PC-3 (cell line): ENCODE results near the gene PTPRR. TPM values are rescaled to one million over a fixed set of nuclear protein-coding genes. Genes with fewer than 3 reads are reported as not detected.
A peak's percentile ranks its signal among the peaks of the same experiment; 100 is the strongest.

Source experiments
- ATAC-seq: fragments of 200-7000 bp; cut with Tn5 transposase; 2 replicates; pipeline ENCODE4 v1.9.1; 2020; ENCODE audit warnings: mild to moderate bottlenecking, moderate library complexity
- BruUV-seq: library from RNA; stranded (reverse); fragments of 400-500 nt; replicated peaks from 2 replicates; lab custom pipeline; 2021; lab: Mats Ljungman, UMichigan
- CTCF ChIA-PET: fragments of 300-600 bp; sonication (Branson Sonifier 250); formaldehyde crosslinking; loops from one replicate; lab custom pipeline; 2022; ENCODE audit warnings: antibody characterized with exemption; lab: Charles Lee
- POLR2A ChIA-PET: fragments of 300-600 bp; sonication (Branson Sonifier 250); formaldehyde crosslinking; loops from one replicate; lab custom pipeline; 2022; ENCODE audit warnings: antibody characterized with exemption; ENCODE audit not compliant: unreplicated experiment; lab: Charles Lee
- DNase-seq: peaks from one replicate; pipeline ENCODE4 v3.0.0-alpha.2; 2015
- H2AFZ ChIP-seq: fragments of 300-600 bp; sonication (generic); 2 replicates; pipeline ENCODE4 v1.6.0; 2016; ENCODE audit warnings: antibody characterized with exemption, low read length
- H3F3A ChIP-seq: fragments of 300-600 bp; sonication (generic); one replicate; pipeline ENCODE4 v1.6.0; 2017; ENCODE audit warnings: antibody characterized with exemption, low read length, control low read depth, mild to moderate bottlenecking; ENCODE audit not compliant: unreplicated experiment
- H3K27ac ChIP-seq: fragments of 300-600 bp; sonication (generic); 2 replicates; pipeline ENCODE4 v1.5.1; 2016; ENCODE audit warnings: mild to moderate bottlenecking, low read length
- H3K27me3 ChIP-seq: fragments of 300-600 bp; sonication (generic); 2 replicates; pipeline ENCODE4 v1.6.1; 2016; ENCODE audit warnings: low read length, mixed read lengths
- H3K36me3 ChIP-seq: fragments of 300-600 bp; sonication (generic); 2 replicates; pipeline ENCODE4 v1.6.1; 2016; ENCODE audit warnings: low read depth, mixed run types, low read length, mixed read lengths
- H3K4me1 ChIP-seq: fragments of 300-600 bp; sonication (generic); 2 replicates; pipeline ENCODE4 v1.5.1; 2016; ENCODE audit warnings: low read length; ENCODE audit not compliant: insufficient read depth
- H3K4me2 ChIP-seq: fragments of 300-600 bp; sonication (generic); 2 replicates; pipeline ENCODE4 v1.6.0; 2016; ENCODE audit warnings: low read length
- H3K4me3 ChIP-seq: fragments of 300-600 bp; sonication (generic); 2 replicates; pipeline ENCODE4 v1.5.1; 2016; ENCODE audit warnings: mild to moderate bottlenecking, low read length, mixed read lengths
- H3K79me2 ChIP-seq: fragments of 300-600 bp; sonication (generic); 2 replicates; pipeline ENCODE4 v1.6.1; 2017; ENCODE audit warnings: low read length, mixed read lengths
- H3K9ac ChIP-seq: fragments of 300-600 bp; sonication (generic); 2 replicates; pipeline ENCODE4 v1.6.0; 2016; ENCODE audit warnings: mild to moderate bottlenecking, low read length
- H3K9me2 ChIP-seq: fragments of 300-600 bp; sonication (generic); replicated peaks from 2 replicates; pipeline ENCODE4 v1.6.1; 2016; ENCODE audit warnings: mixed run types, low read length, mixed read lengths
- H3K9me3 ChIP-seq: fragments of 300-600 bp; sonication (generic); 2 replicates; pipeline ENCODE4 v1.6.1; 2016; ENCODE audit warnings: low read length, mixed read lengths
- H4K20me1 ChIP-seq: fragments of 300-600 bp; sonication (generic); 2 replicates; pipeline ENCODE4 v1.6.1; 2016; ENCODE audit warnings: low read length, mixed read lengths
- EZH2 ChIP-seq: fragments of 300-600 bp; sonication (generic); IDR thresholded peaks from one replicate; pipeline ENCODE4 v1.6.1; 2017; ENCODE audit warnings: antibody characterized with exemption, mild to moderate bottlenecking, low read length; ENCODE audit not compliant: unreplicated experiment
- EZH2phosphoT487 ChIP-seq: fragments of 300-600 bp; sonication (generic); IDR thresholded peaks from 2 replicates; pipeline ENCODE4 v1.6.1; 2018; ENCODE audit warnings: mild to moderate bottlenecking, antibody characterized with exemption, low read length, borderline replicate concordance
- intact Hi-C: fragments of 100-400 bp; cut with micrococcal nuclease; formaldehyde crosslinking; loops from 2 replicates; pipeline ENCODE4 v1.9.0; 2023
- total RNA-seq: library from RNA; depleted of rRNA; stranded (reverse); fragments of >200 nt; gene quantifications from 2 replicates; pipeline ENCODE4 v1.2.3, GENCODE V29; 2014
- TF ChIP-seq, protein P1 (sequence below): fragments of 300-600 bp; sonication (generic); conservative IDR thresholded peaks from 2 replicates; pipeline ENCODE4 v1.5.1; 2017; ENCODE audit warnings: antibody characterized with exemption, low read depth, mild to moderate bottlenecking, low read length

Gene PTPRR
- total RNA-seq, 1 experiment from 2014 or later: 3.1 TPM

DNA sequence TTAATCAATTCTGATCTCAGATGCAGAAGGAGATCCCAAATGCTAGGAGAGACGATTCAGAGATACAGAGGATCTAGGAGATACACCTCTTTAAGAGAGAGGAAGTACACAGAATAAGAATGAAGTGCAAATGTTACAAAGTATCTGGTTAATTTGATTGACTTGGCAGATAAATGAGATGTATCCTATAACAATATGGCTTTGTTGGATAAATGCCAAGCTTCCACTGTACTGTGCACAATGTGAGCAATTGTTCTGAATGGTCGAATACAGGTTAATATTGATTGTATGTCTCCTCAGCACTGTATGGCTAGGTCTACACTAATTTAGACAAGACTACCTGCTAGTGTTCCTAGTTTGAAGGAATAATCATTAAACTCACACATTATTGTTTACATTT lies 163.7 kb downstream of the PTPRR start:
- Histone ChIP-seq H3K36me3 (no peaks in the 10 kb centered on the region), H2AFZ (no peak overlapping the region), H3K9ac (peak overlapping the region; percentile 51), H3K4me2 (peak overlapping the region; percentile 87), H4K20me1 (no peaks in the 10 kb centered on the region), H3K27ac (peak overlapping the region; percentile 89), H3K4me1 (peaks cover 64% of the 10 kb centered on the region), H3K9me2 (no peaks in the 10 kb centered on the region), H3K27me3 (no peaks in the 10 kb centered on the region), H3K4me3 (peak overlapping the region; percentile 45; the same call in 1 of the 2 replicates), H3F3A (peaks cover 6% of the 10 kb centered on the region), H3K9me3 (no peaks in the 10 kb centered on the region), H3K79me2 (peaks cover 12% of the 10 kb centered on the region)
- ChIA-PET POLR2A (interaction anchor here (0.7 kb wide), 1 partner anchor 73 kb away, joined by 3 read pairs; no protein-coding TSS in a partner anchor), CTCF (interaction anchor here (0.6 to 0.8 kb wide), 2 partner anchors 12 to 381 kb away, joined by 3 to 15 read pairs; no protein-coding TSS in a partner anchor)
- BruUV-seq: no TSS peak
- TF ChIP-seq EZH2: no peak
- TF ChIP-seq, protein P1, sequence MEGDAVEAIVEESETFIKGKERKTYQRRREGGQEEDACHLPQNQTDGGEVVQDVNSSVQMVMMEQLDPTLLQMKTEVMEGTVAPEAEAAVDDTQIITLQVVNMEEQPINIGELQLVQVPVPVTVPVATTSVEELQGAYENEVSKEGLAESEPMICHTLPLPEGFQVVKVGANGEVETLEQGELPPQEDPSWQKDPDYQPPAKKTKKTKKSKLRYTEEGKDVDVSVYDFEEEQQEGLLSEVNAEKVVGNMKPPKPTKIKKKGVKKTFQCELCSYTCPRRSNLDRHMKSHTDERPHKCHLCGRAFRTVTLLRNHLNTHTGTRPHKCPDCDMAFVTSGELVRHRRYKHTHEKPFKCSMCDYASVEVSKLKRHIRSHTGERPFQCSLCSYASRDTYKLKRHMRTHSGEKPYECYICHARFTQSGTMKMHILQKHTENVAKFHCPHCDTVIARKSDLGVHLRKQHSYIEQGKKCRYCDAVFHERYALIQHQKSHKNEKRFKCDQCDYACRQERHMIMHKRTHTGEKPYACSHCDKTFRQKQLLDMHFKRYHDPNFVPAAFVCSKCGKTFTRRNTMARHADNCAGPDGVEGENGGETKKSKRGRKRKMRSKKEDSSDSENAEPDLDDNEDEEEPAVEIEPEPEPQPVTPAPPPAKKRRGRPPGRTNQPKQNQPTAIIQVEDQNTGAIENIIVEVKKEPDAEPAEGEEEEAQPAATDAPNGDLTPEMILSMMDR: no peak
- no peak for TF ChIP-seq EZH2phosphoT487
- ATAC-seq: peak; percentile 15
- DNase-seq: peak; percentile 43
- intact Hi-C loops: loop anchor here (2.0 kb wide), 2 partner anchors 38 to 60 kb away; no protein-coding TSS in a partner anchor

DNA sequence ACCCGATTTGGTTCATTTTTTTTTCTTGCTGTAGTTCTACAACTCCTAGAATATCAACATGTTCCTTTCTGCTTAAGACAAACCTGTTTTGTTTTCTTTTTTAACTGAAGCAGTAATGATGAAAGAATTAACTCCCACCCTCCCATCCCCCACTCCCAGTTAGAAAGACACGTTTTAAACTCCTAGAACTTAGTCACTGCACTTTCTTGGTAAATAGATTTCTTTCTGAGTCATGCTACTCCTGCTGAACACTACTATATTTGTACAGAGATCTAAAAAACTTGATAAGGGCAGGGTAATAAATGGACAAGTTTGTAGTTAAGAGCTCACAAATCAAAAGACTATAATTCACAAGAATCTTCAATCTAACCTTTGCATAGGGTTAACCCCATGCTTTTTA lies 164.4 kb downstream of the PTPRR start:
- BruUV-seq: no TSS peak

More for the DNA sequence above, 164.4 kb downstream of the PTPRR start:
- H3K36me3 ChIP-seq: no peaks in the 10 kb centered on the region
- no peaks in the 10 kb centered on the region for H3K9me2 ChIP-seq
- H3F3A ChIP-seq: peaks cover 6% of the 10 kb centered on the region
- H3K4me3 ChIP-seq: peak overlapping the region; percentile 45
- H3K9me3 ChIP-seq: no peaks in the 10 kb centered on the region
- peak; percentile 92 for DNase-seq
- ChIA-PET POLR2A (interaction anchor here (0.7 kb wide), 1 partner anchor 74 kb away, joined by 3 read pairs; no protein-coding TSS in a partner anchor), CTCF (interaction anchor here (0.6 to 0.8 kb wide), 3 partner anchors 11 to 382 kb away, joined by 3 to 15 read pairs (median 5); no protein-coding TSS in a partner anchor)
- TF ChIP-seq, protein P1: no peak
- no peak for TF ChIP-seq EZH2phosphoT487
- no peak for TF ChIP-seq EZH2
- intact Hi-C loops: loop anchor here (2.0 kb wide), 2 partner anchors 39 to 61 kb away; no protein-coding TSS in a partner anchor
- peaks cover 12% of the 10 kb centered on the region for H3K79me2 ChIP-seq
- H3K27me3 ChIP-seq: no peaks in the 10 kb centered on the region
- no peaks in the 10 kb centered on the region for H4K20me1 ChIP-seq
- peak overlapping the region; percentile 87 for H3K4me2 ChIP-seq
- H2AFZ ChIP-seq: peak overlapping the region; percentile 12; the same call in 1 of the 2 replicates
- peak overlapping the region; percentile 51 for H3K9ac ChIP-seq
- peak overlapping the region; percentile 89 for H3K27ac ChIP-seq
- ATAC-seq: peak; percentile 90
- H3K4me1 ChIP-seq: peaks cover 64% of the 10 kb centered on the region
